HG02938 (cell line): ENCODE data around the gene KRT74.

Source experiments
- ATAC-seq: cut with Tn5 transposase; IDR thresholded peaks from one replicate; pipeline ENCODE4 v1.9.1; 2021; ENCODE audit warnings: mild to moderate bottlenecking, moderate library complexity; ENCODE audit not compliant: unreplicated experiment

KRT74 gene

GRCh38 chr12:52573743-52574142, at the start of gene KRT74:
KRT74 (minus strand) TSS chr12:52573843; CDS start chr12:52573777, 66 bp downstream.
- no peak for ATAC-seq

DNA sequence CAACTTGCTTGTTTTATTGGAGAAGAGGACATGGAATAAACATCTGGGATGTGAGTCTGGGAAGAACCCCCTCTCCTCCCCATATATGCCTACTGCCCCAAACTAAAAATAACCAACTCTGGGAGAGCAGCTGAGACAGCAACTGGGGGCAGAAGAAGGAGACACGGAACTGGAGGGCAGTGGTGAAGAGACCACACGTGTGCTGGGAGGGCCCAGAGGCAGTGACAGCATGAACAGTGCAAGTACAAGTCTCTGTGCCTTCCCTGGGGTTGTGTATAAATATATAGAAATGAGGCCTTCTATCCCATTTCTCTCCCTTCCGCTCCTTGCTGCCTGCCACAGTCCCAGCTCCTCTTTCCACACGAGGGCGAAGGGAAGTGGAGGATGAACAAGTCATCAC, 48.7 kb upstream of the KRT74 start:
- ATAC-seq = no peak

DNA sequence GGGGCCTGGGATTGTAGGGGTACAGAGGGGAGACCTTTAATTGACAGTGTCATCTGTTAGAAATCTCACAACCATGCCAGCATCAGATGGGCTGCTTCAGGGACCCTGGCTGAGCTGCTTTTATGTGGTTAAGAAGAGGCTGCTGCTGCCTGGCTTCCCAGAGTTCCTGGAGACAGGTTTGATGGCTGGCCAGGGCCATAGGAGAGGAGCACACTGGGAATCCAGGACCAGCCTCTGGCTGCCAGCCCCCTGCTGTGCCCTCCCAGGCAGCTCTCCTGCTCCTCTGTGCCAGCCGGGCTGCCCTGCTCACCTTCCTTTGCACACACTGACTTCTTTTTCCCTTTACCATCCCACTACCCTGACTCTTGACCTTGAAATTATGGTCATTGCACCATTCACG, 45.2 kb upstream of the KRT74 start:
- ATAC-seq = no peak

GRCh38 chr12:52618216-52618615, 44.6 kb upstream of the KRT74 start, which contains the start of gene KRT73:
KRT73 (minus strand) TSS chr12:52618559; CDS start chr12:52618524, 35 bp downstream.
- ATAC-seq = no peak

DNA sequence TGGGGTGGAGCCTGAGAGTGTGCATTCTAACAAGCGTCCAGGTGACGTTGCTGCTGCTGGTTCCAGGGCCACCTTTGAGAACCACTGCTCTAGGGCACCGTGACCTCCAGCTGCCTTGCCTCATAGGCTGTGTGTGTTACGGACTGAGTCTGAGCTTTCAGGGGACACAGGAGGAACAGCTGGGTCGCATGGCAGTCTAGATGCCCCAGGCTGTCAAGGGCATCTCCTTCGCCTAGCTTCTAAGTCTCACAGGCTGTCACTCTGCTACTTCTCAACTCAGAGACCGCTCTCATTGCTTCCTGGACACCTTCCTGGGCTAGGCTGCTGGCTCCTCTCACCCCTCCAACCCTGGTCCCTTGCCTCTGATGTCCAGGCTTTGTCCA, 43.8 kb upstream of the KRT74 start:
- no peak for ATAC-seq

DNA sequence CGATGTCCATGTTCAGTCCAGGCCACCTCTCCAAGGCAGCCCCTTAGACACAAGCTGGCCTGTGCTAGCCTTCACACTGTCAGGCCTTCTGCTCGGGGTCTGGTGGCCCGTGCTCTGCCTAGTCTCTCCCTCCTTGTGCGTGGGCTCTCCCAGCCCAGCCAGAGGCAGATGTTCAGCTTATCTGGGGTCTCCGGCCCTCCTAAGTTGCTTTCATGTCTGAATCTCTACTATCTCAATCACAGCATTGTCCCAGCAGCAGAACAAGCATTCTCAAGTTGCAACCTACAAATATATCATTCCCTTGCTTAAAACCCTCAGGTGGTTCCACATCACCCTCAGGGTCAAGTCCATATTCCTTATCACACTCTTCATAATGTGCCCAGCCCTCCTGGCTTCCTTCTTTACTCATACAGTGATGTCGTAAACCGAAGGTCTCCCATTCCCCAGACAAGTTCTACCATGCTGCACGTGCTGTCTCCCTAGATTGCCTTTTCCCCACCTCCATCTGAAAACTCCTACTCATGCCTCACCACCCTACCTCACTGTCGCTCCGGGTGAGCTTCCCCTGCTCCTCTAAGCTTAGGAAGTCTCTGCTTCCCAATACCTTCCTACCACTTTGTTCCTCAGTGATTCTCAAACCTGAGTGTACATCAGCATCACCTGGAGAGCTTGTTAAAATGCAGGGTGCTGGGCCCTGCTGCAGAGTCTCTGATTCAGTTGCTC, 43.2 kb upstream of the KRT74 start:
- no peak for ATAC-seq

DNA sequence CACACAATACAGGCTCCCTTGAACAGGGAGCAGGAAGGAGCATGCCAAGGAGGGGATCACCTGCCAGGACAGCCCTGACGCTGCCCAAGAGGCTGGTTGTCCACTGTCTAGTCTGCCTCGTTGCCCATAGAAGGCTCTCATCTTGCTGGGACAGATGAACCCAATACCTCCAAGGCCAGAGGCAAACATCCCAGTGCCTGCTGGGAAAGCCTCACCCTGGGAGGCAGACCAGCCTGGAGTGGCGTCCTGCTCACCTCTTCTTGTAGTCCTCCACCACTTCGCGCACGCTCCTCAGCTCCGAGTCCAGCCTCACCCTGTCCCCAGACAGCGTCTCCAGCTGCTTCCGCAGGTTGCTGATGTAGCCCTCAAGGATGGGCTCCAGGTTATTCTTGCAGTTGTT, 42.3 kb upstream of the KRT74 start:
- ATAC-seq = no peak

DNA sequence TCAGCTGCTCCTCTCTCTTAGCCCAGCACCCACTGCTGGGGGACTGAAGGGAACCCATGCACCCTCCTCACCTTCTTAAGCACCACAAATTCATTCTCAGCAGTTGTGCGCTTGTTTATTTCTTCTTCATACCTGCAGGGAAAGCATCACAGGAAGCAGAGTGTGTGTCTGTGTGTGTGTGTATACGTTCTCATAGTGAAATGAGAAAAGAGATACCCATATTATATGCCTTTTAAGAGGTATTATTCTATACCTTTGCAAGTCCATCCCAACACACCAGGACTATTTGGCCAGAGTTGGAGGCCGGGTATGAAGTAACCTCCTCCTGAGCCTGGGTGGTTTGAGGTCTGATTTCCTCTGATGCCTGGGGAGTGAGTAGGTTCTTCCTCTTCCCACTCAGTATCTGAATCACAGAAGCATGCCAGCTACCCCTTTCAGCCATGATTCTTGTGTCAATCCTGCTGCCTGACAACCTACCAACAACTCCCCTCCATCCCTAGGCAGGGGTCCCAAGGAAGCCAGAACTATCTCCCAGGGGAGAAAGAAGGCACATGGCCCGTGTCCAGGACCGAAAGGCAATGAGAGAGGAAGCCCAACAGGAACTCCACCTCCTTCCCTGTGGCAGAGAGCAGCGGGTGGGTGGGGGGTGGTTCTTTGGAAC, 41.7 kb upstream of the KRT74 start:
- ATAC-seq = no peak

DNA sequence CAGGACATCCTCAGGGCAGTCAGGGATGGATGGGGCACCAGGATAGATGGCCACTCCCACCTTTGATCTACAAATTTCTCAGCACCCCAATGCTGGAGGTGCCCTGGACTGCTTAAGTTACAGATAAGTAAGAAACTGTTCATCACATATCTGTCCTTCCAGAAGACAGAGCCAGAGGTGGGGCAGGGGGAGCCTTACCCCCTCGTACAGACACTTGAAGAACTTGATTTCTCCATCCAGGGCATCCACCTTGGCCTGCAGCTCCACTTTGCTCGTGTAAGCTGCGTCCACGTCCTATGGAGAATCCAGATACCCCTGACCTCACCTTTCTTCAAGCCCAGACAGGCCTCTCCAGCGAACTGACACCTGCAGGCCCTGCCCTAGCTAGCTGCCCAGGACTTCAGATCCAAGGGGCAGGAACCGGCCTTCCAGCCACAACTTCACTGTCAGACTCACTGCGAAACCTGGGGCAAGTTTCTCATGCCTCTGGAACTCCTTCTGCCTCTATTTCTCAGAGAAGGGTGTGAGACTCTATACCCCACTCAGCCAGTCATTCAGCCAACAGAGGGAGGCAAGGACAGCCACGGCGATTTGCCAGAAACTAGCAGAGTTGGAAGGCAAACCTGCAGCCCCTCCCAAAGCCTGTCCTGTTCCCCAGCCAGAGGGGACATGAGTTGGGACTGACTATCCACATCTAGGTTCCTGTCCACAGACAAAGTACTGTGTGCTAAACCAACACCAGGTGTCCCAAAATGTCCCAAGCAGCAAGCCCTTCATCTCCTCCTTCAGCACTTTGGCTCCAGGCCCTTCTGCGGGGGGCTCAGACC, 41.0 kb upstream of the KRT74 start:
- ATAC-seq = no peak

- no peak for ATAC-seq
These were observed 39.9 kb upstream of the KRT74 start for GRCh38 chr12:52613384-52614030.

GRCh38 chr12:52612431-52613383, 39.1 kb upstream of the KRT74 start:
- ATAC-seq = no peak

DNA sequence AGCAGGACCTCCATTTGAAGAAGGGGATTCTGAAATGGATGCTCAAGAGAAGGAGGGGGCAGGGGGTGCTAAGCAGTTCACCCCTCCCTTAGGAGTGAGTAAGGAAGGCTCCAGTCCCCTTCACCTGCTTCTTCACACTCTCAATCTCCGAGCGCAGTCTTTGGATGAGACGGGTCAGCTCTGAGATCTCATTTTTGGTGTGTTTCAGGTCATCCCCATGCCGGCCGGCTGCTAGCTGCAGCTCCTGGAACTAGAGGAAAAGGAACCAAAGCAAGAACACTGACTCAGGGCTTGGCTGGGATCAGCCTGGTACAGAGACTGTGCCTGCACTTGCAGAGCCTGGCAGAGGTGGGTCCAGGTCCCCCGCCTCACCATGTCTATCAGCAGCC, 37.4 kb upstream of the KRT74 start:
- ATAC-seq = no peak

- no peak for ATAC-seq
These were observed 35.4 kb upstream of the KRT74 start for GRCh38 chr12:52608826-52609630.

- no peak for ATAC-seq
These were observed 34.5 kb upstream of the KRT74 start for GRCh38 chr12:52608161-52608560.

- ATAC-seq = no peak
These were observed 33.7 kb upstream of the KRT74 start for GRCh38 chr12:52607314-52607713.

GRCh38 chr12:52606581-52607218, 33.1 kb upstream of the KRT74 start:
- ATAC-seq = no peak

GRCh38 chr12:52606096-52606495, 32.5 kb upstream of the KRT74 start:
- ATAC-seq = no peak

GRCh38 chr12:52605542-52605941, 31.9 kb upstream of the KRT74 start:
- ATAC-seq = no peak

- ATAC-seq = no peak
These were observed 31.2 kb upstream of the KRT74 start for GRCh38 chr12:52604859-52605258.
